Transverse colon (tissue), 3 donors: Measurements from ENCODE around the gene ASB5.

Source experiments
- EP300 ChIP-seq: sonication (generic); formaldehyde crosslinking; IDR thresholded peaks from one replicate; pipeline ENCODE4 v1.6.1; 2017; ENCODE audit warnings: antibody characterized with exemption, low read depth
- POLR2A ChIP-seq: fragments of 450-650 bp; IDR thresholded peaks from one replicate; pipeline ENCODE4 v1.6.1; 2016; ENCODE audit warnings: antibody characterized with exemption, mild to moderate bottlenecking, moderate library complexity
- TF ChIP-seq, protein P1 (sequence below), 5 experiments: fragments of 200-600 bp in 3 of 5; fragments of 450-650 bp in 2 of 5; sonication (generic) in 3 of 5; IDR thresholded peaks; 1 replicate in 2 of 5; 2 replicates in 3 of 5; pipeline ENCODE4 v1.5.1; 2016 to 2017; ENCODE audit warnings: antibody characterized with exemption in 5 of 5, inconsistent platforms in 3 of 5, mild to moderate bottlenecking in 2 of 5, moderate library complexity in 1 of 5

DNA sequence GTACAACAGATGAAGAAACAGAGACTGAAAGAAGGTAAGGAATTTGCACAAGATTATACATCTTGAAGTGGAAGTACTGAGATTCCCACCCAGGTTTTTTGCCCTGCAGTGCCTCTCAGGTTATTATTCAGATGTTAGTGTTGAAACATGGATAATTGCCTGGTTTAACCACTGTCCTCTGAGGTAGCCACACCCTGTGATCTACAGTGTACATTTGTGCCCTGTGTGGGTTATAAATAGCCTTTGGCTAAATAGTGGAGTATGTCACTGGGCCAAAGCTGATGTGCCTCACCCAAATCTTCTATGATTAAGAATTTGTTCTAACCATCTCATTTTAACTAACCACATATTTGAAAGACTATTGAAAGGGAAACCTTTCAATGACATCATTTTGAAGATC, 5.4 kb upstream of the ASB5 start:
- TF ChIP-seq, protein P1, sequence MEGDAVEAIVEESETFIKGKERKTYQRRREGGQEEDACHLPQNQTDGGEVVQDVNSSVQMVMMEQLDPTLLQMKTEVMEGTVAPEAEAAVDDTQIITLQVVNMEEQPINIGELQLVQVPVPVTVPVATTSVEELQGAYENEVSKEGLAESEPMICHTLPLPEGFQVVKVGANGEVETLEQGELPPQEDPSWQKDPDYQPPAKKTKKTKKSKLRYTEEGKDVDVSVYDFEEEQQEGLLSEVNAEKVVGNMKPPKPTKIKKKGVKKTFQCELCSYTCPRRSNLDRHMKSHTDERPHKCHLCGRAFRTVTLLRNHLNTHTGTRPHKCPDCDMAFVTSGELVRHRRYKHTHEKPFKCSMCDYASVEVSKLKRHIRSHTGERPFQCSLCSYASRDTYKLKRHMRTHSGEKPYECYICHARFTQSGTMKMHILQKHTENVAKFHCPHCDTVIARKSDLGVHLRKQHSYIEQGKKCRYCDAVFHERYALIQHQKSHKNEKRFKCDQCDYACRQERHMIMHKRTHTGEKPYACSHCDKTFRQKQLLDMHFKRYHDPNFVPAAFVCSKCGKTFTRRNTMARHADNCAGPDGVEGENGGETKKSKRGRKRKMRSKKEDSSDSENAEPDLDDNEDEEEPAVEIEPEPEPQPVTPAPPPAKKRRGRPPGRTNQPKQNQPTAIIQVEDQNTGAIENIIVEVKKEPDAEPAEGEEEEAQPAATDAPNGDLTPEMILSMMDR (IDR thresholded peaks at IDR 0.05) = no peak
- TF ChIP-seq EP300 = no peak
- no peak for TF ChIP-seq POLR2A
